K562 (cell line): ENCODE data around the gene IQCN. TPM values are rescaled to one million over a fixed set of nuclear protein-coding genes. Genes with fewer than 3 reads are reported as not detected.

Source experiments
- C11orf30 ChIP-seq: fragments of 450-650 bp; IDR thresholded peaks from 2 replicates; pipeline ENCODE4 v1.6.1; 2016; ENCODE audit warnings: low read depth, mild to moderate bottlenecking
- CBX8 ChIP-seq: fragments of 200-600 bp; sonication (generic); IDR thresholded peaks from 2 replicates; pipeline ENCODE4 v1.6.1; 2012; ENCODE audit warnings: borderline replicate concordance, mixed run types, low read depth, mild to moderate bottlenecking, moderate library complexity, mixed read lengths, low read length, control low read depth, inconsistent platforms; ENCODE audit not compliant: poor library complexity, severe bottlenecking; ENCODE audit errors: extremely low read depth
- DNMT1 ChIP-seq: fragments of 450-650 bp; IDR thresholded peaks from 2 replicates; pipeline ENCODE4 v1.6.1; 2016; ENCODE audit warnings: antibody characterized with exemption, mild to moderate bottlenecking
- ESRRA ChIP-seq: fragments of 450-650 bp; IDR thresholded peaks from 2 replicates; pipeline ENCODE4 v1.6.1; 2014; ENCODE audit warnings: low read depth, mild to moderate bottlenecking, moderate library complexity, borderline replicate concordance
- HDAC6 ChIP-seq: IDR thresholded peaks from 2 replicates; pipeline ENCODE4 v1.6.1; 2012; ENCODE audit warnings: low read depth, mild to moderate bottlenecking, control low read depth, inconsistent platforms, low read length, moderate library complexity
- U2AF2 ChIP-seq: fragments of 200-400 bp; formaldehyde crosslinking; optimal IDR thresholded peaks from 2 replicates; pipeline ENCODE3; 2017; ENCODE audit warnings: low read depth, mild to moderate bottlenecking, low read length
- ZNF217 ChIP-seq: sonication (generic); formaldehyde crosslinking; IDR thresholded peaks from 2 replicates; pipeline ENCODE4 v1.8.0; 2022; ENCODE audit warnings: mild to moderate bottlenecking, missing genetic modification reagents
- ZNF274 ChIP-seq: IDR thresholded peaks from 2 replicates; pipeline ENCODE4 v1.6.1; 2011; ENCODE audit warnings: low read depth, mild to moderate bottlenecking, low read length, moderate library complexity, borderline replicate concordance
- polyA plus RNA-seq, 8 experiments: library from polyadenylated mRNA; depleted of rRNA in 4 of 8; stranded (reverse) in 5 of 8; unstranded in 3 of 8; fragments of >200 nt; fragmentation: Nextera tagmentation in 2 of 8; fragmentation: Illumina TruSeq in 1 of 8; extraction: Ambion mirVana in 2 of 8; extraction: Trizol in 1 of 8; gene quantifications; 2 replicates each; pipeline versions ENCODE4 v1.2.1 to v1.2.3, GENCODE V29; 2011 to 2014; ENCODE audit warnings: inconsistent platforms in 1 of 8, missing spikeins in 1 of 8
- total RNA-seq, 7 experiments: library from RNA; depleted of rRNA in 6 of 7; stranded (reverse); fragments of >200 nt in 6 of 7; fragmentation: Illumina TruSeq in 2 of 7; extraction: Trizol in 2 of 7; gene quantifications; 2 replicates each; pipeline versions ENCODE4 v1.2.1 to v1.2.3, GENCODE V29; 2011 to 2021; ENCODE audit warnings: low replicate concordance in 1 of 7
- TF ChIP-seq, protein P1 (sequence below): sonication (generic); formaldehyde crosslinking; IDR thresholded peaks from 2 replicates; pipeline ENCODE4 v1.8.0; 2023; ENCODE audit warnings: missing genetic modification reagents, mild to moderate bottlenecking, borderline replicate concordance
- TF ChIP-seq, protein P2 (sequence below): fragments of 250-450 bp; sonication (Bioruptor Pico); IDR thresholded peaks from 2 replicates; pipeline ENCODE4 v1.5.0; 2020; ENCODE audit warnings: mild to moderate bottlenecking
- TF ChIP-seq, protein P3 (sequence below): IDR thresholded peaks from 2 replicates; pipeline ENCODE4 v1.6.1; 2012; ENCODE audit warnings: low read depth, low read length, improper control_type of control experiment, borderline replicate concordance
- TF ChIP-seq, protein P4 (sequence below): fragments of 250-450 bp; sonication (Bioruptor Pico); IDR thresholded peaks from 2 replicates; pipeline ENCODE4 v1.4.0; 2020; ENCODE audit warnings: mild to moderate bottlenecking
- TF ChIP-seq, protein P5 (sequence below): IDR thresholded peaks from 3 replicates; pipeline ENCODE4 v1.6.1; 2011; ENCODE audit warnings: borderline replicate concordance, mild to moderate bottlenecking; ENCODE audit not compliant: insufficient read length, insufficient read depth

IQCN gene
- total and polyA plus RNA-seq, 9 of the 15 experiments (the other 6 are each of a cell fraction or from before 2014, with no cell fraction given) = 0.01 to 0.07 (median 0.04) TPM; not detected in 3

DNA sequence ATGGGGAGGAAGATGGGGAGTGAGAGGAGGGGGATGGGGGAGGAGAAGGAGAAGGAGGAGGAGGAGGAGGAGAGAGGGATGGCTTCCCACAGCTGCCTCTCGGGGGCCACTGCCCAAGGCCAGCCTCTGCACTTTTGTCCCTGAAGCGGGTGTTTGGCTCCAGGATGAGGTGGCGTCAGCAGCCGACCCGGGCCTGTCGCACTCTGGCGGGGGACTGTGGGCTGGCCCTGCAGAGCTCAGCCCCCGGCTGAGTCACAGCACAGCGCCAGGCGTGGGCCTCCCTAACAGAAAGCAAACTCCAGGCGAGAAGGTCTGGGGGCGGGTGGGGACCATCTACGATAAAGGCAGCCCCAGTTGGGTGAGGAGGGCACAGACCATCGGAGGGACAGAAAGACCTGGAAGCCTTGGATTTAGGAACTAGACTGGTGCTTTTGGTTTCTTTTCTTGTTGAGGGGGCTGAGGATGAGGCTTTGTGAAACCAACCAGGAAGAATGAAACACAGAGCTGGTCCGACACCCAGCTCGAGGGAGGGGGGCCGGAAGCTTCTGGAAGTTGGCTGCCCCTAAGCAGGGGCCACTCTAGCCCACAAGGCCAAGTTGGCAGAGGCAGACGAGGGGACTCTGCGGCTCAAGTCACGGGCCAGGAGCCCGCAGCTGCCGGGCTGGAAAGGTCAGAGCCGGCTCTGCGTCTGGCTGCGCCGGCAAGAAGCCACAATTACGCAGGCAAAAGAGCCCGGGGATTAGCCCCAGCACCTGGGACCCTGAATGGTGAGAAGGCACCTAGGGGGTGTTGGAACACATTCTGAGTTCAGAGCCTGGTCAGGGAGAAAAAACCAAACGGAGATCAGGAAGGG lies 30.4 kb upstream of the IQCN start (continued):
- TF ChIP-seq, protein P1, sequence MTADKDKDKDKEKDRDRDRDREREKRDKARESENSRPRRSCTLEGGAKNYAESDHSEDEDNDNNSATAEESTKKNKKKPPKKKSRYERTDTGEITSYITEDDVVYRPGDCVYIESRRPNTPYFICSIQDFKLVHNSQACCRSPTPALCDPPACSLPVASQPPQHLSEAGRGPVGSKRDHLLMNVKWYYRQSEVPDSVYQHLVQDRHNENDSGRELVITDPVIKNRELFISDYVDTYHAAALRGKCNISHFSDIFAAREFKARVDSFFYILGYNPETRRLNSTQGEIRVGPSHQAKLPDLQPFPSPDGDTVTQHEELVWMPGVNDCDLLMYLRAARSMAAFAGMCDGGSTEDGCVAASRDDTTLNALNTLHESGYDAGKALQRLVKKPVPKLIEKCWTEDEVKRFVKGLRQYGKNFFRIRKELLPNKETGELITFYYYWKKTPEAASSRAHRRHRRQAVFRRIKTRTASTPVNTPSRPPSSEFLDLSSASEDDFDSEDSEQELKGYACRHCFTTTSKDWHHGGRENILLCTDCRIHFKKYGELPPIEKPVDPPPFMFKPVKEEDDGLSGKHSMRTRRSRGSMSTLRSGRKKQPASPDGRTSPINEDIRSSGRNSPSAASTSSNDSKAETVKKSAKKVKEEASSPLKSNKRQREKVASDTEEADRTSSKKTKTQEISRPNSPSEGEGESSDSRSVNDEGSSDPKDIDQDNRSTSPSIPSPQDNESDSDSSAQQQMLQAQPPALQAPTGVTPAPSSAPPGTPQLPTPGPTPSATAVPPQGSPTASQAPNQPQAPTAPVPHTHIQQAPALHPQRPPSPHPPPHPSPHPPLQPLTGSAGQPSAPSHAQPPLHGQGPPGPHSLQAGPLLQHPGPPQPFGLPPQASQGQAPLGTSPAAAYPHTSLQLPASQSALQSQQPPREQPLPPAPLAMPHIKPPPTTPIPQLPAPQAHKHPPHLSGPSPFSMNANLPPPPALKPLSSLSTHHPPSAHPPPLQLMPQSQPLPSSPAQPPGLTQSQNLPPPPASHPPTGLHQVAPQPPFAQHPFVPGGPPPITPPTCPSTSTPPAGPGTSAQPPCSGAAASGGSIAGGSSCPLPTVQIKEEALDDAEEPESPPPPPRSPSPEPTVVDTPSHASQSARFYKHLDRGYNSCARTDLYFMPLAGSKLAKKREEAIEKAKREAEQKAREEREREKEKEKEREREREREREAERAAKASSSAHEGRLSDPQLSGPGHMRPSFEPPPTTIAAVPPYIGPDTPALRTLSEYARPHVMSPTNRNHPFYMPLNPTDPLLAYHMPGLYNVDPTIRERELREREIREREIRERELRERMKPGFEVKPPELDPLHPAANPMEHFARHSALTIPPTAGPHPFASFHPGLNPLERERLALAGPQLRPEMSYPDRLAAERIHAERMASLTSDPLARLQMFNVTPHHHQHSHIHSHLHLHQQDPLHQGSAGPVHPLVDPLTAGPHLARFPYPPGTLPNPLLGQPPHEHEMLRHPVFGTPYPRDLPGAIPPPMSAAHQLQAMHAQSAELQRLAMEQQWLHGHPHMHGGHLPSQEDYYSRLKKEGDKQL (CRISPR knock-in tag) = no peak
- TF ChIP-seq HDAC6 (no peak), CBX8 (no peak), C11orf30 (peak; percentile 29; the same call in 1 of the 2 replicates), ZNF274 (no peak), DNMT1 (no peak), ESRRA (no peak), U2AF2 (no peak), ZNF217 (CRISPR knock-in tag) (no peak)
- TF ChIP-seq, protein P2, sequence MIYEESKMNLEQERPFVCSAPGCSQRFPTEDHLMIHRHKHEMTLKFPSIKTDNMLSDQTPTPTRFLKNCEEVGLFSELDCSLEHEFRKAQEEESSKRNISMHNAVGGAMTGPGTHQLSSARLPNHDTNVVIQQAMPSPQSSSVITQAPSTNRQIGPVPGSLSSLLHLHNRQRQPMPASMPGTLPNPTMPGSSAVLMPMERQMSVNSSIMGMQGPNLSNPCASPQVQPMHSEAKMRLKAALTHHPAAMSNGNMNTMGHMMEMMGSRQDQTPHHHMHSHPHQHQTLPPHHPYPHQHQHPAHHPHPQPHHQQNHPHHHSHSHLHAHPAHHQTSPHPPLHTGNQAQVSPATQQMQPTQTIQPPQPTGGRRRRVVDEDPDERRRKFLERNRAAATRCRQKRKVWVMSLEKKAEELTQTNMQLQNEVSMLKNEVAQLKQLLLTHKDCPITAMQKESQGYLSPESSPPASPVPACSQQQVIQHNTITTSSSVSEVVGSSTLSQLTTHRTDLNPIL (CRISPR knock-in tag) = no peak
- TF ChIP-seq, protein P3, sequence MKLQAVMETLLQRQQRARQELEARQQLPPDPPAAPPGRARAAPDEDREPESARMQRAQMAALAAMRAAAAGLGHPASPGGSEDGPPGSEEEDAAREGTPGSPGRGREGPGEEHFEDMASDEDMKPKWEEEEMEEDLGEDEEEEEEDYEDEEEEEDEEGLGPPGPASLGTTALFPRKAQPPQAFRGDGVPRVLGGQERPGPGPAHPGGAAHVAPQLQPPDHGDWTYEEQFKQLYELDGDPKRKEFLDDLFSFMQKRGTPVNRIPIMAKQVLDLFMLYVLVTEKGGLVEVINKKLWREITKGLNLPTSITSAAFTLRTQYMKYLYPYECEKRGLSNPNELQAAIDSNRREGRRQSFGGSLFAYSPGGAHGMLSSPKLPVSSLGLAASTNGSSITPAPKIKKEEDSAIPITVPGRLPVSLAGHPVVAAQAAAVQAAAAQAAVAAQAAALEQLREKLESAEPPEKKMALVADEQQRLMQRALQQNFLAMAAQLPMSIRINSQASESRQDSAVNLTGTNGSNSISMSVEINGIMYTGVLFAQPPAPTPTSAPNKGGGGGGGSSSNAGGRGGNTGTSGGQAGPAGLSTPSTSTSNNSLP = no peak
- TF ChIP-seq, protein P4, sequence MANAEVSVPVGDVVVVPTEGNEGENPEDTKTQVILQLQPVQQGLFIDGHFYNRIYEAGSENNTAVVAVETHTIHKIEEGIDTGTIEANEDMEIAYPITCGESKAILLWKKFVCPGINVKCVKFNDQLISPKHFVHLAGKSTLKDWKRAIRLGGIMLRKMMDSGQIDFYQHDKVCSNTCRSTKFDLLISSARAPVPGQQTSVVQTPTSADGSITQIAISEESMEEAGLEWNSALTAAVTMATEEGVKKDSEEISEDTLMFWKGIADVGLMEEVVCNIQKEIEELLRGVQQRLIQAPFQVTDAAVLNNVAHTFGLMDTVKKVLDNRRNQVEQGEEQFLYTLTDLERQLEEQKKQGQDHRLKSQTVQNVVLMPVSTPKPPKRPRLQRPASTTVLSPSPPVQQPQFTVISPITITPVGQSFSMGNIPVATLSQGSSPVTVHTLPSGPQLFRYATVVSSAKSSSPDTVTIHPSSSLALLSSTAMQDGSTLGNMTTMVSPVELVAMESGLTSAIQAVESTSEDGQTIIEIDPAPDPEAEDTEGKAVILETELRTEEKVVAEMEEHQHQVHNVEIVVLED (CRISPR knock-in tag) = 0 out of 2 replicates have a peak, but pooled peaks have one; percentile 19
- TF ChIP-seq, protein P5, sequence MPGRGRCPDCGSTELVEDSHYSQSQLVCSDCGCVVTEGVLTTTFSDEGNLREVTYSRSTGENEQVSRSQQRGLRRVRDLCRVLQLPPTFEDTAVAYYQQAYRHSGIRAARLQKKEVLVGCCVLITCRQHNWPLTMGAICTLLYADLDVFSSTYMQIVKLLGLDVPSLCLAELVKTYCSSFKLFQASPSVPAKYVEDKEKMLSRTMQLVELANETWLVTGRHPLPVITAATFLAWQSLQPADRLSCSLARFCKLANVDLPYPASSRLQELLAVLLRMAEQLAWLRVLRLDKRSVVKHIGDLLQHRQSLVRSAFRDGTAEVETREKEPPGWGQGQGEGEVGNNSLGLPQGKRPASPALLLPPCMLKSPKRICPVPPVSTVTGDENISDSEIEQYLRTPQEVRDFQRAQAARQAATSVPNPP = no peak
